Stimulated activated naive CD4-positive, alpha-beta T cell (primary cell): Measurements from ENCODE around the gene ALX3.

ENCODE experiments used
- DNase-seq, 6 experiments: peaks; one replicate each; lab custom pipeline; 2025; lab: John Stamatoyannopoulos, UW

The ALX3 gene

DNA sequence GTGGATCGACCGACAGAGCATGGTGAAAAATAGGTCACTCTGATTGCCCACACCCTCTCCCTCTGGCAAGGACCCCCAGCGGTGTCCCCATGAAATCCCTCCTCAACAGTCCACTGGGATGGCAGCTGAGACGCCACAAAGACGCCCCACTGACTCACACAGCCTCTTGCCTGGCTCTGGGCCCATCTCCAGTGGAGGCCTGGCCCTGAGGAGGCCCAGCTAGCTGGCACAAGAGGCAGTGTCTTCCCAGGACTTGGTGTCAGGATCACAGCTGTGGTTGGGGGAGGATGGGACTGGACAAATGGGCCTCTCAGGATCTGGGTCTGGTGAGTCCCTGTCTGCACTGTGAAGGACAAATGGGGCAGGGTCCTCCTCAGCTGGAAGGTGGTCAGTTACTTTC is 4.6 kb downstream of the ALX3 start:
- DNase-seq, result no peak

DNA sequence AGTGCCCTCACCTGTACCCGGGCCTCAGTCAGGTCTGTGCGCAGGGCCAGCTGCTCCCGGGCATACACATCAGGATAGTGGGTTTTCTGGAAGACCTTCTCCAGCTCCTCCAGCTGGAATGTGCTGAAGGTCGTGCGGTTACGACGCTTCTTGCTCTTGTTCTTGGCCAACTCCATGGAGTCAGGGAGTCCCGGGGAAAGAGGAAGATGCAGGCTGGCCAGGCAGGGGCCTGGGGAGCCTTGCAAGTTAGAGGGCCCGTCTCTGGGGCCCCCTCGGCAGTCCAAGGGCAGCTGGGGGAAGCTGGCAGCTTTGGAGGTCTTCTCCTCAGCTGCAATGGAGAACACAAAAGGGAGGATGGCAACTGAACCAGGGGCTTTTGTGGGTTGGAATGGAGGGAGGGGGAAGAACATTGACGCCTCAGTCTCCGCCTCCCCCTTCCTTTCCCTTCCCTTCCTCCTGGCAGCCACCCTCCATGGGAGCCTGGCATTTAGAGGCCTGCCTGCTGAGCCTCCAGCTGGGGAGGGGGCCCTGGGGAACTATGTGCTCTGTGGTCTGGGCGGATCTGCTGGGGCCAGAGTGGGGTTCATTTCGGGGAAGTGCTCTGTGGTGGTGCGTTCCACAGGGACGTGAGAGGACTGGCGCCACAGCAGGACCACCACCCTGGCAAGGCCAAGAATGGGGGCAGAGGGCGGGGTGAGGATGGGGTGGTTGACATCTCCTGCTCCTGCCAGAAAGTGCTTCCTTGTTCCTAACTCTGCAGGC is 5.7 kb downstream of the ALX3 start:
- DNase-seq, result no peak

DNA sequence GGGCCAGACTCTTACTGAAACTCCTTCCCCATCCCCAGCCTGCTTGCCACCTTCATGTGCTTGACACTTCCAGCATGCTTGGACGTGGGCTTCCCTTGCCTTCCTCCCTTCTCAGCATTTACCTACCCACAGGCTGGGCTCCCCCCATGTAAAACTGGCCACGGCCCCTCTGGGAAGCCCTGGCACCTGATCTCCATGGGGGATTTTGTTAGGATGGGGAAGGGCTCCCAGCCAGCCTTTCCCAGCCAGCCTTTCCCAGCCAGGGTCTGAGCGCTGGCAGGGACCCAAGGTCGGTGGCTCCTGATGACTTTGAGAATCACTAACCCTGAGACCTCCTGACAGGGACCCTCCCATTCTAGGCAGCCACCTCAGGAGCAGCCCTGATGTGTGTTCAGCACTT is 6.7 kb downstream of the ALX3 start:
- DNase-seq, result no peak

DNA sequence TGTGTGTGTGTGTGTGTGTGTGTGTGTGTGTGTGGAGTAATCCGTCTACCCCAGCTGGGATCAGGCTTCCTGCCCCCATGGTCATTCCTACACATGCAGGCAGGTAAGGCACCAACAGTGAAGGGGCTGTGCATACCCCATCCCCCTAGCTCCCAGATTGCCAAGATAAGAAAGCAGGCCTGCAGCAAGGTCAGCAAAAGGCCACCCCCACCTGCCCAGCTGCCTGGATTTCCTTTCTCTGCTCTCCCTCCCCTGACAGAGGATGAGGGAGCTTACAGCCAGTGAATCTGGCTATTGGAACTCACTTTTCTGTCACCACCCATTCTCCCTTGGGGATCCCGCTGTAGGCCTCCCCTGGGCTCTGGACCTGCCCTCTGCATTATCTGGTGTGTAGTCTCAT is 7.9 kb downstream of the ALX3 start:
- no peak for DNase-seq

DNA sequence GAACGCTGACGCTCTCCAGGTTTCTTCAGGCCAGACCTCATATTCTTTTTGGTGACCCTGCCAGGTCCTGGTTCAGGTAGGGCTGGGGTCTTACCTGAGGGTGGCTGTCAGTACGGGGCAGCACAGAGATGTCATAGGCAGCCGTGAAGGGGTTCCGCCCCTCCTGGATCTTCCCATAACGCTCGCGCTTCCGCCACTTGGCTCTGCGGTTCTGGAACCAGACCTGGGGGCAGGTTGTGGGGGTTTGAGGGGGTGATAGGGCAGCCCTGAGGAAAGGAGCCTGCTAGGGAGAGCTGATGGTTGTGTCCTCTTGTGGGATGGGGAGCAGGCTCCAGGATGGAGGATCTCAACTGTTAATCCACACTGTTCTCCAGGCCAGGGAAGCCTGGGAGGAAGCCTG is 9.1 kb downstream of the ALX3 start:
- DNase-seq, result no peak

DNA sequence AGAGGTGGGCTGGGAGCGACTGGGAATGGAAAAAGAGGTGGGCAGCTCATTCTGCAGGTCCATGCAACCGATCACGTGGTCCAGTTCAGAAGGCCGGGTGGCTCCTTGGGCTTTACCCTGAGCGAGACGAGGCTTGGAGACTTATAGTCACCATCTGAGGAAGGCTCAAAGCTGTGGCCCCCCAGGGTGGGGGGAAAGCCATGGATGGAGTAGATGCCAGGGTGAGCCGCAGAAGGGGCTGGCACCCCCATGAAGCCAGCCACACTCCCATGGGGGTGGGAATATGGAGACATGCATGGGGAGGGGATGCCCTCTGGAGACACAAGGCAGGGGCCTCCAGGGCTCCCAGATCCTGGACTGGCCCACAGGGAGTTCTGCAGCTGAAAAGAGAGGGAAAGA is 9.8 kb downstream of the ALX3 start:
- DNase-seq, result no peak

DNA sequence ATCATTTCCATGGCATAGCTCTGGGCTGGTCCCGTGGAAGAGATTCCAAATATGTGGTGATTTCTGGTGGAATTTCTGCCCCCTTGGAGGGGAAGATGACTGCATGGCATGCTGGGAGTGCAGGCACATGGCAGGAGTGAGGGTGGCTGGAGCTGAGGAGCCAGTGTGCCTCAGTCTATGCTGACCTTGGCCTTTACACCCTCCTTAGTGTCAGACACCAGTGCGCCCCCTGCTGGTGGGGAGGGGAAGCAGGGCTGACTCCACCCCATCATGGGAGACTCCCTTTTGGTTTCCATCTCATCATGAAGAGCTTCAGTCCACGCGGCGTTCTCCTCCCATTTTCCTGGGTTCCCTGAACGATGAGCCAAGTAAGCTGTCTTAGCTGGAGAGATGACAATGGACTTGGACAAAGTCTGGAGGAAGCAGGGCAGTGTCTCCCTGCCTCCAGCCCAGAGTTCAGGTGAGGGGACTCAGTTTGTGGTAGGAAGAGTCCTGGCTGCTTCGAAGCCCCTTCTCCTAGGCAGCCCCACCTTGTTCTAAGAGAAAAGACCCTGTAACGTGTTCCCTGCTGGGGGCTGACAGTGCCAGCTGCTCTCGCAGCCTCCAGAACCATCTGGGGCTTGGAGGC is 10.3 kb downstream of the ALX3 start:
- peak in 5 of 6 experiments; percentile 47 to 65 (median 54) for DNase-seq

DNA sequence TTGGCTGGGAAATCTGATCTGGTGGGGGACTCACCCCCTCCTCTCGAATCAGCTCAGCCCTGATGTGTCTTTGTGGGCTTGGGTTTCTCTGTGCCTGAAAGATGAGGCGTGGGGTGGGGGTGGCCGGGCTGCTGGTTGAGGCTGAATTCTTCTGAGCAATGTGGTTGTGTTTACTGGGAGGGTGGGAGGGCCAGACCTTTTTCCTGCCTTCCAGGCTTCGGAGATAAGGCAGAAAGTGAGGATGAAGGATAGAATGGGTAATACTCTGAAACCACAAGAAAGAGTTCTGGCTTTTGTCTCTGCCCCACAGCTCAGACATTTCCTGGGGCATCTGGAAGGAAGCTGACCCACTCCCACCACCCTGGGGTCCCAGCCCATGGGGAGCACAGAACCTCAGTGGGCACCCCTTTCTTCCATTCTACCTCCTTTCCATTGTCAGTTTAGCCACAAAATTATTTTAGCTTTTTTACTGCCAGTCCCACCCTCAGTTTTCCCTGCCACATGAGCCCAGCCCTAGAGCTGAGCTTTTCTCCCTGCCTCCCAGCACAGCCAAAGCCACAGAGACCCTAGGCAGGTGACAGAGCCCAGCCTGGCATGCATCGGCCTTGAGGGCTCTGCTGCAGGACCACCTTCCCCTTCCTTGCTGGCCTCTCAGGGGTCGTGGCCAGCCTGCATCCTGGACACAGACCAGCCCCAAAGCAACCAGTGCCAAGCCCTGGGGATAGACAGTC is 11.2 kb downstream of the ALX3 start:
- DNase-seq, result no peak

DNA sequence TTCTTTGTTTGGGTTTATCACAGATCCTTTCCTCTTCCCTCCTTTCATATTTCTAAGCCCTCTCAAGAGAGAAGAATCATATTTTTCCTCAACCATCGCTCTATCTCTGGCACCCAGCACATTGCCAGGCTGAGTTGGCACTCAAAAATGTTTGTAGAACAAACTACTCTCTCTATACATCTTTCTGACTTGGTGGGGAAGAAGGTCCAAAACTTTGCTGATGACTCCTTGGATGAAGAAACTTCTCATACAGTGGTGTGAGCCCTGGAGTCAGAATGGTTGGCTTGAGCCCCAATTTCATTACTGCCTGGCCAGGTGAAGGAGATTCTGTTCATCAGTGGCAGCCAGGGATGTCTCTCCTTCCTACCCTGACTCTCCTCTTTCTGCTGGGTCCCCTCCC is 11.9 kb downstream of the ALX3 start:
- no peak for DNase-seq

DNA sequence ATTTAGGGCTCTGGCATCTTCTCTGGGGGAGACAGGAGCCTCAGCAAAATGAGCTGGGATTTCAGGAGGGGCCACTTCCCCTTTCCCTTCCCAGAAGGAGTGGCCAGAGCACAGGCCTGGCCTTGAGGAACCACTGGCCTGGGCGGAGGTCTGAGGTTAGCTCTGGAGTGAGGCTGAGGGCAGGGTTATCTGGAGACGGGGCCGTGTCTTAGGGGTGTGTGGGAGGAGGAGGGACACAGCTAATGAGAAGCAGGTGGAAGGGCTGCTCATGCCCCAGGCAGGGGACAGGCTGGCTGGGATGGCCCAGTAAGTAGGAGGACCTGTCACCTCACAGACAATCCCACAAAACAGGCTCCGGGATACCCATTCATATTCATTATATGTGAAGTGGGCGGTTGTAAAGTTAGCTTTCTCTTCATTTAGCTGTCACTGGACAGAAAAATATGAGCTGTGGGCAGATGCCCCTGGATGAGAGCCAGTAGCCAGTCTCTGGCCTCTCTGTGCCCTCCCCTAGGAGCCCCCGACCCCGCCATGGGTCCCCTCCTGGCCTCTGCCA is 12.4 kb downstream of the ALX3 start:
- no peak for DNase-seq

DNA sequence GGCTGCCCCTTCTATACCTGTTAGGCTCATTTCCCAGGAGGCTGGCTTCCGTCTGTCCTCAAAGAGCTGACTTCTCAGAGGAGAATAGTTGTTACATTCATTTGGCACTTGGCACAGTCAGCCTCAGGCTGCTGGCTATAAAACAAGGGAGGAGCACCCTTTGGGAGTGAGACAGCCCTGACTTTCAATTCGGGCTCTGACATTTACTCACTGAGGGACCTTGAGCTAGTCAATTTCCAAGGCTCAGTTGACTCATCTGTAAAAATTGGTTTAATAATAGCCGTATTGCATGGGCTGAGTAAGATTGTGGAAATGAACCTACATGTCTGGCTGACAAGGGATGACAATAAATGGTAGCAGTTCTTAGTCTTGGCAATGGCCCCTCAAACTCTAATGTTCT is 13.7 kb downstream of the ALX3 start:
- DNase-seq, result no peak

DNA sequence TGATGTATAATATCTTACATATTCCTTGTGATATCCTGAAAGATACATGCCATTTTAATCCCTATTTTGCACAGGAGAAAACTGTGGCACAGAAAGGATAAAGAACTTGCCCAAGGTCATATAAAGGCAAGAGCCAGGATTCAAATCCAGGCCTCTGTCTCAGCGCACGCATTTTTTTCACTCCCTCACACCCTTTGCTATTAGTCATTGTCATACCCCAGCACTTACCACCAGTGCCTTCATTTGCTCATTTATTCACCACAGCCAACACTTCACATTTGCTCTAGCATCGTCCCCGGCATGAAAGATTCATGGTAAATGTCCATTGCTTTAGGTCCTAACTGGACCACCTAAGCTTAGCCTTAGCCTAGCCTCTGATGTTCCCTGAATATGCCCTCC is 14.2 kb downstream of the ALX3 start:
- DNase-seq, result no peak

DNA sequence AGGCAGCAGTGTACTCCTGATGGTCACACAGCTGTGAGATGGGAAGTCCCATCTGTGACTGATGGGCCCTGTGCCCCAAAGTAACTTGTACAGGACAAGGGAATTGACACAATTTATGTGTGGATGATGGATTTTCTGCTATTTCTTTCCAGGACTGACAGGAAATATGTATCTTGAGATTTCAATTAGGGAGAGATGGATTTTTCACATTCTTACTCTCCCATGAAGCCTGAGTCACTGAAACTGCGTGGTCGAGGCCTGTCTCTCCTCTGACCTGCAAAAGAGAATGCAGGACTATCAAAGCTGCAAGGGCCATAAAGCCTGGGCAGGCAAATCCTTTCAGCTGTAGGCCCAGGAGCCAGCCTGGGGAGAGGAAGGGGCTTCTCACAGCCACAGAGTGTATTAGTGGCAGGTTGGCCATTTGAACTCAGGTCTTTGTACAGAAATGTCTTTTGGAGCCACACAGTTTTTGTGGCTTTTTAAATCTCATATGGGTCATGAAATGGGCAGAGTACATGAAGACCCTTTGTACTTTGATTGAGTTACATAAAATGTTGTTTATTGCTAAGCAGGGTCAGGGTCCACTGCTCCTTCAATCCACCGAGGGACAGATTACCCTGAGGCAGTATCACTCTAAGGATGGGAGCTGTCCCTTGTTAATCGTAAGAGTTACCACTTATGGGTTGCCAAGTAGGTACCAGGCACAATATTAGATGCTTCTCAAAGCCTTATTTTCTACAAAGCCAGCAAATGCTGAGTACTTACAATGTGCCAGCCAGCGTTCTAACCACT is 14.8 kb downstream of the ALX3 start:
- no peak for DNase-seq

DNA sequence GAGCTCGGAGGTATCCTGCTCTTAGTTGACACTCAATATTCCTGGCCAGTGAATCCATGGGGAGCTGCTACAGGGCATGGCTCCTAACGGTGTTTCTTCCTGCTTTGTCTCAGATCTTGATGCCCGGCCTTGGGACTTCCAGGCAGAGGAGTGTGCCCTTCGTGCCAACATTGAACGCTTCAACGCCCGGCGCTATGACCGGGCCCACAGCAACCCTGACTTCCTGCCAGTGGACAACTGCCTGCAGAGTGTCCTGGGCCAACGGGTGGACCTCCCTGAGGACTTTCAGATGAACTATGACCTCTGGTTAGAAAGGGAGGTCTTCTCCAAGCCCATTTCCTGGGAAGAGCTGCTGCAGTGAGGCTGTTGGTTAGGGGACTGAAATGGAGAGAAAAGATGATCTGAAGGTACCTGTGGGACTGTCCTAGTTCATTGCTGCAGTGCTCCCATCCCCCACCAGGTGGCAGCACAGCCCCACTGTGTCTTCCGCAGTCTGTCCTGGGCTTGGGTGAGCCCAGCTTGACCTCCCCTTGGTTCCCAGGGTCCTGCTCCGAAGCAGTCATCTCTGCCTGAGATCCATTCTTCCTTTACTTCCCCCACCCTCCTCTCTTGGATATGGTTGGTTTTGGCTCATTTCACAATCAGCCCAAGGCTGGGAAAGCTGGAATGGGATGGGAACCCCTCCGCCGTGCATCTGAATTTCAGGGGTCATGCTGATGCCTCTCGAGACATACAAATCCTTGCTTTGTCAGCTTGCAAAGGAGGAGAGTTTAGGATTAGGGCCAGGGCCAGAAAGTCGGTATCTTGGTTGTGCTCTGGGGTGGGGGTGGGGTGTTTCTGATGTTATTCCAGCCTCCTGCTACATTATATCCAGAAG is 16.7 kb downstream of the ALX3 start:
- DNase-seq, result peak in 5 of 6 experiments; percentile 38 to 71 (median 58)

DNA sequence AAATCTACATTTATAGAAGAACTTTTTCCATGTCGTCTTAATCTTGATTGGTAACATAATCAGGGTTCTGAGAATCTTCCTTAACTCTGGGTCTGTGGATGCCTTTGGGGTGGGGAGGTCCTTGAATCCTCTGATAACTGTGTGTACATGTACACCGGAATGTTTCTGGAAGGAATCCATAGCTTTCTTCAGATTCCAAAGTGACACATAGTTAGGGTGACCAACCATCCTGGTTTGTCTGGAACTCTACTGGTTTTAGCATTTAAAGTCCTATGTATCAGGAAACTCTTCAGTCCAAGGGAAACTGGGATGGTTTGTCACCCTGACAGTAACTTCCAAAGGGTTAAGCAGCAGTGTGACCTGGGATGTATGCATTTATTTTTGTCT is 19.2 kb downstream of the ALX3 start:
- no peak for DNase-seq

DNA sequence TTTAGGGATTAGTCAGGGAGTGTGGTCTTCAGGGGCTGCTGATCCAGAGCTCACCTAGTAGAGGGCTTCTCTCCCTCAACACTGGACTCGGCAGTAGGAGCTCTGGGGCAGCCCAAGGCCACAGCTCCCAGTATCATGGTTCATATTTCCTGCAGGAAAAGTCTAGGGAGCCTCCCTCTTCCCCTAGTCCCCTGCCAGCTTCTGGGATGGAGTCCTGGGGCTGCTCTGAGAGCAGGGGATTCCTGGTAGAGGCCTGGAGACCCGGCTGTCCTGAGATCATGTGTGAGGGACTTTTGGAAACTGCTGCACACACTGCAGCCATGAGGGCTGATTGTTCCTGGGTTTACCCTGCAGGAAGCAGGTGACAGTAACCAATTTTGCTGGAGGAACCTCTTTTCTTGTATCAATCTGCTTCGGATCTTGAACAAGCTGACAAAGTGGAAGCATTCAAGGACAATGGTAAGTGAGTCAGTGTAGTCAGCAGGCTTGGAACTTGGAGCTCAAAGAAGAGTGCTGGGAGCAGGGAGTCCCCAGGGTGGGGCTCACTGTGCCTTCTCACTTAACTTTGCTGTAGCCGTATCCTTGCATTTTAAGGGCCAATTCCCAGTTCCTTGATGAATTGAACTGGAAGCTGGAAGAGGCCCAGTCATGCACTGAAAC is 19.7 kb downstream of the ALX3 start:
- DNase-seq, result no peak

DNA sequence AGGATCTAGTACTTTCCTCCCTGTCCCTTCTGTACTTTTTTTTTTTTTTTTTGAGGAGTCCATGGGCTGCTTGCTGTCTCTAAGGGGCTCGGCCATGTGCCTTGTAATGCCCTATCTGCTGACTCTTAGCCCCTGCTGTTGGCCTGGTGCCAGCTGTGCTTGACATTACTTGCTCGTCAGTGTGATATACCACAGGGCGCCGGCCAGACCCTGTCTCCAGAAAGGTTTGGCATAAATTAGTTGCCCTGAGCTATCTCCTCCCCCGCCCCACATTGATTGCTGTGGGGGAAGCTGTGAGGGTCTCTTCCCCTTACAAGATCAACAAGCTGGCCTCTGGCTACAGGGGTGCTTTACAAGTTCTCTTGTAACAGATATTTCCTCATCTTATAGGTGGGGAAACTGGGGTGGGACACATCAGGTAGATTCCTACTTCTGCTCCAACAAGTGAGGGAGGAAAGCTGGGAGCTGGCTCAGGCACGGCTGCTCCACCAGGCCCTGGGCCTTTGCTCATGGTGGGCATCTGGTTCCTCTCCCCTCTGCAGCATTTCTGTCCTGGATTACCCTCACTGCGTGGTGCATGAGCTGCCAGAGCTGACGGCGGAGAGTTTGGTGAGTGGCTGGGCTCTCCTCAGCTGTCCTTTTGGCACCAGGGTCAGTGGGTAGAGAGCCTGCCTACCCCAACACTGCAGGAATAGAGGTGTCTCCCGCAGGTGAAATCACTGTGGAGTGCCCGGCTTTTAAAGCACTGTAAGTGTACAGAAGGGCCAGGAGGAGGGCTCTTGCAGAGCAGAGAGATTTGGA is 20.5 kb downstream of the ALX3 start:
- DNase-seq, result no peak

DNA sequence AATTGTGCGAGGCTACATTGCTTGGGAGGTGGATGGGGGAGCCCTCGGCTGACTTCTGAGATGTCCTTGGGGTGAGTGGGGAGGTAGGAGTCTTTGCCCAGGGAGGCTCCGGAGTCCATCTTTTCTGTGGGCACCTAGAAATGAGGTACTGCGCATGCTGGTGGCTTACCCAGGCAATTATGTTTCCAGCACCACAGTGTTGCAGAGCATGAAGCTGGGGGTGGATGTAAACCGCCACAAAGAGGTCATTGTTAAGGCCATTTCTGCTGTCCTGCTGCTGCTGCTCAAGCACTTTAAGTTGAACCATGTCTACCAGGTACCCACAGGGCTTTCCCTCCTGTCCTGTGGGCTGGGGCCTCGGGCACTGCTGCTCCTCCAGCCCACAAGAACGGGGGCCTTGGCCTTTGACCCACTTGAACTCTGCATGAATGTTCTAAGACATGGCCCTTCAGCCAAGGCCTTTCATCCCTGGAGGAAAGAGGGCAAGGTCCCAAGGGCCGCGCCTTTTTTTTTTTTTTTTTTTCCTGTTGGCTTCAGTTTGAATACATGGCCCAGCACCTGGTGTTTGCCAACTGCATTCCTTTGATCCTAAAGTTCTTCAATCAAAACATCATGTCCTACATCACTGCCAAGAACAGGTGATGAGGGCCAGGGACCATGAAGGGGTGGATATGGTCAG is 21.4 kb downstream of the ALX3 start:
- DNase-seq, result no peak

DNA sequence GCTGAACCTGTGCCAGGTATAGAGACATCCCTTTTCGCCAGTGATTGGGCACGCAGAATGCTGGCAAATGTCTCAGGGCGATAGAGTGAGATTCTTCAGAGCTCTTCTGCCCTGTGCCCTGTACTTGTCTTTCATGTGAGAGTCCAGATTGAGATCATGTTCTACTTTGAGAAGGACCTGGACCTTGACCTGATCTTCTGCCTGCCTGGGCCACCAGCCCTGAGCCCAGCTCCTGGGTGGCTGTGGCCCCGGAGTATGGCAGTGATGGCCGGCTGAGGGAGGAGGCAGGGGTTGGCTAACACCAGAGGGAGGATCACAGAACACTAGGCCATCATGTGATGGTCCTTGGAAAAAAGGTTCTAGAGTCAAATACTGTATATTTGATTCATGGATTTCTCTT is 22.2 kb downstream of the ALX3 start:
- no peak for DNase-seq
